ENCODE measurements around the gene FTO.

FTO gene

DNA sequence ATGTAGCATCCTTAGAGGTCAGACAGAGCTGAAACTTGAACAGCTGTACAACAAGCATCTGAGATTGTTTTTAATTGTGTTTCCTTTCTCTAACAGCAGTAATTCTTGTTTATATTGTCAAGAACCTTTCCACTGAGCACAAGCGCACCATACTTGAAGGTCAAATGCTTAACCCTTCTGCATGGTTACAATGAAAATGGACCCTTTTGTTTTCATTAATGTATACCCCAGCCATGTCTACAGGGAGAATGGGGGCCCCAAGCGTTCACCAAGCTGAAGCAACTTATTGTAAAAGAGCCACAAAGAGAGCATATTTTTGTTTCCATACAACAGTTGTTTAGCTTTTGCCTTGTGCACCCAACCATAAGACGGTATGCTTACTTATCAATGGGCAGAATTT, 210.8 kb downstream of the FTO start:
- DNase-seq: no peak

DNA sequence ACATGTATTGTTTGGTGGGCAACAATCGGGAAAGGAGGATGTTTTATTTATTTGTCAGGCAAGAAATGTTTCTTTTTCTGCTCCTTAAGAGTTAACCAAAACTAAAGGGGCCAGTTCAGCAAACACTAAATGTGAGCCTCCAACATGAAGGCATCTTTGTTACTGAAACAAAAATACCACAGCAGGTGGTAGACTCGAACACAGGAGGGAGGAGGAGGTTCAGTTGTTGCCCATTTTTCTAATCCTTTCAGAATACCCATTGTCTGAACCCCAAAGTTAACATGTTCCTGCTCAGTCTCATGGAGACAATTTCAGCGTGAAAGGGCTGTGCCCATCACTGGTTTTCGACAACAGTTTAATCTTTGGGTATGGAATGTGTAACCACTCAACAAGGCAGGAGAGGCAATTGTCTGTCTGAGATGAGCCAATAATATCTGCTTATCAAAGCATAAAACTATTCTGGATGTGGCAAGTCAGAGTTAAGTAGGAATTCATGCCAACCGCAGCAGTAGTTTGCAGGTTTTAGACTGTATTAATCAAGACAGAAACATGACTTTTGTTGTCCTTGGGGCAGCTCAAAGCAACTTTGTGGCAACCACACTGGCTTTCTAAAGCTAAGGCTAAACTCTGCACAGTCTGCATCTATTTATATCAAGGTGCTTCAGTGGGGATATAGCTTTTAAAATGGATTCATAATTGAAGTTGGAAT, 211.7 kb downstream of the FTO start:
- TF ChIP-seq, protein P1, sequence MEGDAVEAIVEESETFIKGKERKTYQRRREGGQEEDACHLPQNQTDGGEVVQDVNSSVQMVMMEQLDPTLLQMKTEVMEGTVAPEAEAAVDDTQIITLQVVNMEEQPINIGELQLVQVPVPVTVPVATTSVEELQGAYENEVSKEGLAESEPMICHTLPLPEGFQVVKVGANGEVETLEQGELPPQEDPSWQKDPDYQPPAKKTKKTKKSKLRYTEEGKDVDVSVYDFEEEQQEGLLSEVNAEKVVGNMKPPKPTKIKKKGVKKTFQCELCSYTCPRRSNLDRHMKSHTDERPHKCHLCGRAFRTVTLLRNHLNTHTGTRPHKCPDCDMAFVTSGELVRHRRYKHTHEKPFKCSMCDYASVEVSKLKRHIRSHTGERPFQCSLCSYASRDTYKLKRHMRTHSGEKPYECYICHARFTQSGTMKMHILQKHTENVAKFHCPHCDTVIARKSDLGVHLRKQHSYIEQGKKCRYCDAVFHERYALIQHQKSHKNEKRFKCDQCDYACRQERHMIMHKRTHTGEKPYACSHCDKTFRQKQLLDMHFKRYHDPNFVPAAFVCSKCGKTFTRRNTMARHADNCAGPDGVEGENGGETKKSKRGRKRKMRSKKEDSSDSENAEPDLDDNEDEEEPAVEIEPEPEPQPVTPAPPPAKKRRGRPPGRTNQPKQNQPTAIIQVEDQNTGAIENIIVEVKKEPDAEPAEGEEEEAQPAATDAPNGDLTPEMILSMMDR (IDR thresholded peaks at IDR 0.05; ENCODE audit: low read depth, low read length): no peak
- Histone ChIP-seq H3K36me3 (no peaks in the 10 kb centered on the region), H3K4me1 (no peaks in the 10 kb centered on the region; the same call in 1 of the 2 replicates), H3K4me3 (ENCODE audit: low read depth, low read length) (no peak overlapping the region), H3K9me3 (no peaks in the 10 kb centered on the region), H3K27me3 (no peaks in the 10 kb centered on the region)
- no peak for DNase-seq

More for the DNA sequence above, 210.8 kb downstream of the FTO start:
- TF ChIP-seq, protein P1 (IDR thresholded peaks at IDR 0.05; ENCODE audit: low read depth, low read length): no peak
- Histone ChIP-seq H3K27me3 (no peaks in the 10 kb centered on the region), H3K36me3 (no peaks in the 10 kb centered on the region), H3K4me3 (ENCODE audit: low read depth, low read length) (no peak overlapping the region), H3K9me3 (no peaks in the 10 kb centered on the region), H3K4me1 (no peaks in the 10 kb centered on the region; the same call in 1 of the 2 replicates)

DNA sequence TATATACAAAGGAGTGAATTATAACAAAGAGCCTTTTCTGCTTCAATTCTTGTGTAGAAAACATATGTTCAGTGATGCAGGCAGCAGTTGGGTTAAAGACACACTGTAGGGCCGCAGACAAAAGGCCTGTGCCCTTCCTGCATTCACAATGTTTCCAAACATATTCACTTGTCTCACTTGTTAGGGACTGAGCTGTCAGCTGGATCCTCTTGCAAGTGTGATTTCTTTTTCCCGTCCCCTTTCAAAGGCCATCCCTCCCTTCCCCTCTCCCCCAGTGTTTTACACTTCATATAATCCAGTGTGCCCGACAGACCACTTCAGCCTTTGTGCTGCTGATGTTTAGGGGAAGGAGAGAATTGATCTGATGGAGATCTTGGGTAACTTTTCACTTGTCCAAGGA, 217.0 kb downstream of the FTO start:
- Histone ChIP-seq H3K27me3 (no peaks in the 10 kb centered on the region), H3K4me1 (no peaks in the 10 kb centered on the region), H3K4me3 (ENCODE audit: low read depth, low read length) (no peak overlapping the region), H3K36me3 (no peaks in the 10 kb centered on the region), H3K9me3 (no peaks in the 10 kb centered on the region)
- no peak for DNase-seq
- TF ChIP-seq, protein P1 (IDR thresholded peaks at IDR 0.05; ENCODE audit: low read depth, low read length): no peak

DNA sequence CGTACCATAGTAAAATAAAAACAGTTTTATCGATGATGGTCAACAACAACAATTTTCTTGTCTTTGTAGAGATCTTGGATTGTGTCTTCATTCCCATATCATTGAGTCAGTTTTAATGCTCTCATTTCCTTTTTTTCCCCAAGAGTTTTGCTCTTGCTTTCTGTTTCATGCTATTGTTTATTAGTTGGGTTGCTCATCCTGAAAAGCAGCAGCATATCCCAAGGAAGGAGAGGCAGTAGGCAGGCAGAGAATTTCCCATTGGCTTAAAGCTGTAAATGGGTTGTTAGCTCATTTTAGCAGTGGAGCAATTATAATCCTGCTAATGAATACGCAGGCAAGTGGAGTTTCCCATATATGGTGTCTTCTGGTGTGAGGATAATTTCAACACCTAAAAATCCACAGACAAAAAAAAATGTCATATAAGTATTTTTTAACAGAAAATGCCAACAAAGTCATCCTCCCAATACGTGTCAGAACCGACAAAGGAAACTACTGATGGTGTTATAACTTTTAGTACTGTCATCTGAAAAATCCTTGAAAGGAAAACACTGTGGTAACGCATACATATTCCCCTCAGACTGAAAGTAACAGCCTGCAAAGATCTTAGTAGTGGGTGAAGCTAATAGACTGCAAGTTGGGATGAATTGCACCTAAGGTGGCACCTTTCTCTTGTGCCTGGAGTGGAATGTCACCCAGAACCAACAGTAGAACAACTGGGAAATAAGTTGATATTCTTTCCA, 218.3 kb downstream of the FTO start:
- no peaks in the 10 kb centered on the region for H3K27me3 ChIP-seq
- no peaks in the 10 kb centered on the region for H3K4me1 ChIP-seq
- no peaks in the 10 kb centered on the region for H3K36me3 ChIP-seq
- TF ChIP-seq, protein P1 (IDR thresholded peaks at IDR 0.05; ENCODE audit: low read depth, low read length): no peak
- H3K4me3 ChIP-seq (ENCODE audit: low read depth, low read length): no peak overlapping the region
- no peaks in the 10 kb centered on the region for H3K9me3 ChIP-seq
- no peak for DNase-seq

DNA sequence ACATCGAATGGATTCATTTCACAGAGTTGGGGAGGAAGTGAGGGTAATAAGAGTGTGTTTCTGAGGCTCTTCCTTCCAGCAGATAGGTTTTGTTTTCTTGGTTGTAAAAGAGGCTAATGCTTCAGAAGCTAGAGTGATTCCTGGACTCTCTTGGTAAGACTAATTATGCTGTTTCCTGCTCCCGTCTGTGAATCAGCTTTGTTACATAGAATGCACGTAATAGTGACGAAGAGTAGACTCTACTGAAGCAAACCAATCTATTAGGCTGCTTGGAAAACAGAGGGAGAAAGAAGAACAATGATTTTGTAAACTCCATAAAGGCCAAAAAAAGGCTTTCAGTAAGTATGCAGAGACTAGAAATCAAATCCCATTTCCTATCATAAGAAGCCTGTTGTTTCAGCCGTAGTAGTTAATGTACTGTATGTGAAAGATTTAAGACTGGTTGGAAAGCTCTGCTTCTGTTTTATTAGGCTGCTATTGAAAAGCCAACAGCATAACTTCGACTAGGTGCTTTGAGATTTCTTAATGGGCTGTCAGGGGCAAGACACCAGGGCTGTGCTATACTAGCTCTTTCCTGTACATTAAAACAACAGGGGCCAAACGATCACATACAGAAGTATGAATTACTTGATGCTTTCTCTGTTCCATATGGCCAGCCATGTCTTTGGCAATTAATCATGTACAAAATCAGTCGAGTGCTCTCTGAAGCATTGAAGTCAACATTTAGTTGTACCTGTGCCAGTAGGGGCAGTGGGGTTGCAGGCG, 219.0 kb downstream of the FTO start:
- Histone ChIP-seq H3K9me3 (no peaks in the 10 kb centered on the region), H3K4me1 (no peaks in the 10 kb centered on the region), H3K27me3 (no peaks in the 10 kb centered on the region), H3K4me3 (ENCODE audit: low read depth, low read length) (no peak overlapping the region), H3K36me3 (no peaks in the 10 kb centered on the region)
- no peak for DNase-seq
- TF ChIP-seq, protein P1 (IDR thresholded peaks at IDR 0.05; ENCODE audit: low read depth, low read length): no peak

All from BE2C (cell line).